Effector memory CD8-positive, alpha-beta T cell (primary cell): ENCODE measurements around the gene USH2A.
"Not testable (repeated sequence)": the region's sequence is repeated elsewhere in the genome, so short reads cannot be mapped to it uniquely, and the experiment has no call there.

Experiments used
- ATAC-seq: fragments of 150-1000 bp; cut with Tn5 transposase; replicated peaks from 2 replicates; pipeline ENCODE4 v1.10.0; 2021; ENCODE audit warnings: mild to moderate bottlenecking, moderate library complexity
- DNase-seq, 3 experiments: peaks; one replicate each; pipeline ENCODE4 v3.0.0; 2021
- H3K27ac Mint-ChIP-seq, 2 donors: one replicate each; pipeline ENCODE4 v1.8.0; 2022; ENCODE audit warnings: mild to moderate bottlenecking in 2 of 2, mixed read lengths in 2 of 2, moderate library complexity in 2 of 2
- H3K27me3 Mint-ChIP-seq, 2 donors: one replicate each; pipeline ENCODE4 v1.8.0; 2022; ENCODE audit warnings: mixed read lengths in 2 of 2
- H3K36me3 Mint-ChIP-seq: one replicate; pipeline ENCODE4 v1.8.0; 2022; ENCODE audit warnings: mild to moderate bottlenecking, moderate library complexity, mixed read lengths; ENCODE audit not compliant: insufficient read depth
- H3K4me1 Mint-ChIP-seq, 2 donors: one replicate each; pipeline ENCODE4 v1.8.0; 2022; ENCODE audit warnings: low read depth in 2 of 2, mixed read lengths in 2 of 2
- H3K4me3 Mint-ChIP-seq, 2 donors: one replicate each; pipeline ENCODE4 v1.8.0; 2022; ENCODE audit warnings: mild to moderate bottlenecking in 2 of 2, mixed read lengths in 2 of 2, moderate library complexity in 2 of 2
- H3K9me3 Mint-ChIP-seq, 2 donors: one replicate each; pipeline ENCODE4 v1.8.0; 2022; ENCODE audit warnings: mixed read lengths in 2 of 2

Gene USH2A

DNA sequence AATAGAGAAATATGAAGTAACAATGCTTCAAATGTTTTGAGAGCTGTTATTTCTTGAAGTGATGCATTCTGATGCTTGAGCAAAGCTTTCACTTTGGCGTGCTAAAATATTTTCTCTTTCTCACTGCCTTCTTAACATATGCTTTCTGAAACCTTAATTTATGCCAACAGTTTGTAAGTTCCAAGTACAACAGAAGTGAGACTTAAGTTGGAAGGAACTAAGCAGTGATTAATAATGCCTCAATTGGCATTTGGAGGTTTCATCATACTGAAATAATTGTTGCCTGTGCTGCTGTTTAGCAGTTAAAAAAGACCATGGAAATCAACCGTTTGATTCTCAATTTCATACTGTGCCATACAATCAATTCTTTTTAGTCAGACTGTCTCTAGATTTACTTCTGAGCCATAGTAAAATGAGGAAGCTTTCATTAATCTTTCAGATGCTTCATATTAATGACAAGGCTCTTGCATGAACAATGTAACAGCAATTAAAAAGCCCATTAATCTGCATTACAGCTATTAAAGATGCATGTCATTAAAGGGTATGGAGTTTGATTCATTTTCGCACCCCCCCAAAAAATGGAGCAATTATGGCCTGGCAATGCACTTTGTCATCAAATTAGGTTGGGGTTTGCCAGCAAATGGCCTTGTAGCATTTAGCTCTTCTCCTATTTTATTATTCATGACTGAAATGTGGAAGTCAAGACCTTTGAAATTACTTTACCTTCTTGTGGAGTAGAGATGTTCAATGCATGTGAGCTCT is 375.3 kb downstream of the USH2A start:
- DNase-seq (no peak), ATAC-seq (no peak)
- Mint-ChIP-seq H3K9me3 (peaks cover 11 to 24% of the 10 kb centered on the region in 2 donors), H3K27me3 (no peaks in the 10 kb centered on the region), H3K27ac (no peak overlapping the region), H3K4me3 (no peak overlapping the region), H3K36me3 (no peaks in the 10 kb centered on the region), H3K4me1 (no peaks in the 10 kb centered on the region)

GRCh38 chr1:216046336-216046735 is 376.9 kb downstream of the USH2A start:
- DNase-seq: no peak
- H3K4me3 Mint-ChIP-seq: no peak overlapping the region

GRCh38 chr1:216045400-216045799 is 377.8 kb downstream of the USH2A start:
- no peak for ATAC-seq
- H3K27ac Mint-ChIP-seq: no peak overlapping the region
- no peaks in the 10 kb centered on the region for H3K4me1 Mint-ChIP-seq
- no peaks in the 10 kb centered on the region for H3K27me3 Mint-ChIP-seq
- H3K9me3 Mint-ChIP-seq: peaks cover 8 to 24% of the 10 kb centered on the region in 2 donors
- no peaks in the 10 kb centered on the region for H3K36me3 Mint-ChIP-seq
- no peak for DNase-seq
- no peak overlapping the region for H3K4me3 Mint-ChIP-seq

More at GRCh38 chr1:216046336-216046735, 376.9 kb downstream of the USH2A start:
- Mint-ChIP-seq H3K36me3 (no peaks in the 10 kb centered on the region), H3K4me1 (no peaks in the 10 kb centered on the region), H3K27ac (no peak overlapping the region), H3K9me3 (peaks cover 11 to 24% of the 10 kb centered on the region in 2 donors), H3K27me3 (no peaks in the 10 kb centered on the region)
- ATAC-seq: no peak

- ATAC-seq: no peak
- Mint-ChIP-seq H3K4me3 (no peak overlapping the region), H3K4me1 (no peaks in the 10 kb centered on the region), H3K36me3 (no peaks in the 10 kb centered on the region), H3K27ac (no peak overlapping the region), H3K27me3 (no peaks in the 10 kb centered on the region), H3K9me3 (peaks cover 9 to 24% of the 10 kb centered on the region in 2 donors)
- DNase-seq: no peak
Observed at GRCh38 chr1:216044538-216044937, 378.7 kb downstream of the USH2A start.

- no peak for ATAC-seq
- H3K4me3 Mint-ChIP-seq: no peak overlapping the region
- peaks cover 10 to 32% of the 10 kb centered on the region in 2 donors for H3K9me3 Mint-ChIP-seq
- no peaks in the 10 kb centered on the region for H3K4me1 Mint-ChIP-seq
- H3K27ac Mint-ChIP-seq: no peak overlapping the region
- no peak for DNase-seq
- H3K36me3 Mint-ChIP-seq: no peaks in the 10 kb centered on the region
- H3K27me3 Mint-ChIP-seq: no peaks in the 10 kb centered on the region
Observed at GRCh38 chr1:216034506-216034905, 388.7 kb downstream of the USH2A start.

DNA sequence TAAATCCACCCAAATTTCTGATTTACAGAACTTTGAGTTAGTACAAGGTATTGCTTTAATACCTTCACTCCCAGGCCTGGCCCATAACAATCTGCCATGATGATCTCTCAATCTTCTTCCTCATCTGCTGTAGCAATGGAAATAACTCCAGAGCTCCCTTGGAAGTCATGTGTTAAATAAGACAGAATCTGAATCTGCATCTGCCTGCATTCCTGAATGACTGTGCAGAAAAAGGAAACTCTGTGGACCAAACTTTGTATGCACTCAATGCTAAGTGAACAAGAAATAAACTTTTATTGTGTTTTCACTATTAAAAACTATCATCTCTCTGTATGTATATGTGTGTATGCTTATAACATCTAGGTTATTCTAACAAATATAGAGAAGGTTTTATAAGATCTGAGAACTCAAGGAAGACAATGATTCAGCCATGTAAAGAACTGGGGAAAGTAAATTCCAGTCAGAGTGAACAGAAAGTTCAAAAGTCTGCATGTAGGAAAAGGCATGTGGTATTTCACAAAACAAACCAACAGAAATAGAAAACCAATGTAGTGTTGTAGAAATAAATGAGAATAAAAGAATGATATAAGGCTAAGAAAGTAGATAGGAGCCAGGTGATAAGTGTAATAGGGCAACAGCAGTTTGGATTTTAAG is 390.2 kb downstream of the USH2A start:
- no peaks in the 10 kb centered on the region for H3K27me3 Mint-ChIP-seq
- peaks cover 10 to 32% of the 10 kb centered on the region in 2 donors for H3K9me3 Mint-ChIP-seq
- H3K36me3 Mint-ChIP-seq: no peaks in the 10 kb centered on the region
- H3K4me3 Mint-ChIP-seq: no peak overlapping the region
- H3K4me1 Mint-ChIP-seq: no peaks in the 10 kb centered on the region
- ATAC-seq (no peak), DNase-seq (no peak)
- no peak overlapping the region for H3K27ac Mint-ChIP-seq

DNA sequence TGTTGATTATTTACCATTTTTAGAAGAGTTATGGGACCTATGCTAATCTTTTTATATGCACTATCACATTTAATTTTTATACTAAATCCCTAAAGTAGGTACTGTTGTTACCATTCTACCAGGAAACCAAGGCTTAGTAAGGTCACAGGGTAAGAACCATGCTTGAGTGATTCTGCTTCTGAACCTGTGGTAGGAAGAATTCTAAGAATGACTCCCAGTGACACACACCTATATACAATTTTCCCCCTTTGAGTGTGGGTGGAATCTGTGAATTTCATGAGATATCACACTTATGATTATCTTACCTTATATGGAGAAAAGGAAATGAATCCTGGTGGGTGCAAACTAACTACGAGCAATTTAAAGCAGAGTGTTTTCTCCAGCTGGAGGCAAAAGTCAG is 391.0 kb downstream of the USH2A start:
- no peak overlapping the region for H3K4me3 Mint-ChIP-seq
- peaks cover 10 to 32% of the 10 kb centered on the region in 2 donors for H3K9me3 Mint-ChIP-seq

GRCh38 chr1:216028631-216029030 is 394.6 kb downstream of the USH2A start:
- no peak overlapping the region for H3K4me3 Mint-ChIP-seq
- no peaks in the 10 kb centered on the region for H3K36me3 Mint-ChIP-seq
- H3K27ac Mint-ChIP-seq: no peak overlapping the region
- H3K4me1 Mint-ChIP-seq: no peaks in the 10 kb centered on the region
- no peaks in the 10 kb centered on the region for H3K27me3 Mint-ChIP-seq
- no peak for DNase-seq
- peaks cover 5 to 20% of the 10 kb centered on the region in 2 donors for H3K9me3 Mint-ChIP-seq
- no peak for ATAC-seq

More for the DNA sequence above, 391.0 kb downstream of the USH2A start:
- Mint-ChIP-seq H3K36me3 (no peaks in the 10 kb centered on the region), H3K4me1 (no peaks in the 10 kb centered on the region), H3K27ac (no peak overlapping the region), H3K27me3 (no peaks in the 10 kb centered on the region)
- ATAC-seq (no peak), DNase-seq (no peak)

GRCh38 chr1:216024546-216024945 is 398.7 kb downstream of the USH2A start:
- peaks cover 8 to 20% of the 10 kb centered on the region in 2 donors for H3K9me3 Mint-ChIP-seq
- no peaks in the 10 kb centered on the region for H3K36me3 Mint-ChIP-seq
- H3K27me3 Mint-ChIP-seq: no peaks in the 10 kb centered on the region
- no peaks in the 10 kb centered on the region for H3K4me1 Mint-ChIP-seq
- no peak overlapping the region for H3K4me3 Mint-ChIP-seq
- DNase-seq (no peak), ATAC-seq (no peak)
- H3K27ac Mint-ChIP-seq: no peak overlapping the region

DNA sequence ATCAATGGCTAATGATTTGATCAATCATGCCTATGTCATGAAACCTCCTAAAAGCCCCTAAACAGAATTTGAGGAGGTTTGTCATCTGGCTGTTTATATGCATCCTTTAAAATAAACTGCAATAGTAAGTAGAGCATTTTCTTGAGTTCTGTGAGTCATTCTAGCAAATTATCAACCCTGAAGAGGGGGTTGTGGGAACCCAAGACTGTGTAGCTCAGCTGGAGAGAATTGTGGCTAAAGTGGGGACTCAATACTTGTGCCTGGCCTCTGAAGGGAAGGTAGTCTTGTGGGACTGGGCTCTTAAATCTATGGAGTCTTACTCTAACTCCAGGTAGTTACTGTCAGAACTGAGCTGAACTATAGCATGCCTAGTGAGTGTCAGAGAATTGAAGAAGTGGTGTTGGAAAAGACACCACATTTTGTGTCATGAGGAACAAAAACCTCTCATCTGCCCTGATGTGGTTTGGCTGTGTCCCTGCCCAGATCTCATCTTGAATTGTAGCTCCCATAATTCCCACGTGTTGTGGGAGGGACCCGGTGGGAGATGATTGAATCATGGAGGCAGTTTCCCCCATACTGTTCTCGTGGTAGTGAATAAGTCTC is 402.4 kb downstream of the USH2A start:
- ATAC-seq (no peak), DNase-seq (no peak)
- no peaks in the 10 kb centered on the region for H3K36me3 Mint-ChIP-seq
- H3K27me3 Mint-ChIP-seq: no peaks in the 10 kb centered on the region
- peaks cover 9 to 28% of the 10 kb centered on the region in 2 donors for H3K9me3 Mint-ChIP-seq
- H3K4me1 Mint-ChIP-seq: no peaks in the 10 kb centered on the region
- H3K27ac Mint-ChIP-seq: no peak overlapping the region
- H3K4me3 Mint-ChIP-seq: no peak overlapping the region

- Mint-ChIP-seq H3K36me3 (peaks cover 1% of the 10 kb centered on the region), H3K4me3 (no peak overlapping the region), H3K9me3 (peaks cover 14 to 30% of the 10 kb centered on the region in 2 donors), H3K27ac (no peak overlapping the region), H3K27me3 (no peaks in the 10 kb centered on the region), H3K4me1 (no peaks in the 10 kb centered on the region)
- ATAC-seq (no peak), DNase-seq (no peak)
Observed at GRCh38 chr1:216015116-216015515, 408.1 kb downstream of the USH2A start.

DNA sequence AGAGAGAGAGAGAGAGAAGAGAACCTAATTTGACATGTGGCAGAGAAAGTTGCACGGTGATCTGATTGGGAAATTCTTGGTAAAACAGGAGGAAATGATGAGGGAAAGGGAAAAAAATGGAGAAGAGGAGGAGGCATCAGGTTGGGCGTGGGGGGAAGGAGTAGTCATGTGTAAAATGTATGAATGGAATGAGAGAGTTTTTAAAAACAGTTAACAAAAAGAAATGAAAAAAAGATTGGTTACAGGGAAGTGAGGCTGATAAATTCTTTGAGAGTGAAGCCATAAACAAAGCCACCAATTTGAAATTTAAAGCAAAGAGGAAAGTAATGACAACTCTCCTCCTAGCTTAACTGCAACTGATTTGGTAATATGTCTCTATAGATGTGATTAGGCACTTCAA is 409.2 kb downstream of the USH2A start:
- Mint-ChIP-seq H3K27ac (no peak overlapping the region), H3K4me3 (no peak overlapping the region), H3K36me3 (peaks cover 2% of the 10 kb centered on the region), H3K9me3 (peaks cover 20 to 39% of the 10 kb centered on the region in 2 donors), H3K4me1 (no peaks in the 10 kb centered on the region), H3K27me3 (no peaks in the 10 kb centered on the region)
- ATAC-seq: no peak
- no peak for DNase-seq

- H3K27ac Mint-ChIP-seq, H3K4me1 Mint-ChIP-seq, ATAC-seq, H3K27me3 Mint-ChIP-seq, H3K4me3 Mint-ChIP-seq, DNase-seq, H3K36me3 Mint-ChIP-seq: not testable (repeated sequence)
- H3K9me3 Mint-ChIP-seq: peaks cover 24 to 38% of the 10 kb centered on the region in 2 donors
Observed at GRCh38 chr1:216009456-216009855, 413.8 kb downstream of the USH2A start.

DNA sequence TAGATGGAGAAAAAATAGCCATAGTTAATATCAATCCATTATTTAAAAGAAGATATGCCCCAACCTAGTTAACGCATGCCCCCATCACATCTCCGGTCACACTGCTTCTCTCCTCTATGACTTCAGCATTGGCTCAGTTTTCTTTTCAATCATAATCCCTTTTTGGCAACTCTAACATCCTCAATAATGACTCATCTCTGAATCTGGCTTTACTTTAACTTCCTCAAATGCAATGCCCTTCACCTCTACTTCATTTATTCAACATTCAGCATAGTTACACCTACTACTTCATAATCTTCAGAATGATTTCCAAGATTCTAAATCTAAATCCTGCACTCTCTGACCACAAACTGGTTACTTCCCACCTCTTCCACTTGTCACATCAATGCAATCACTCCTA is 417.3 kb downstream of the USH2A start:
- no peak overlapping the region for H3K27ac Mint-ChIP-seq
- no peaks in the 10 kb centered on the region for H3K4me1 Mint-ChIP-seq
- no peaks in the 10 kb centered on the region for H3K27me3 Mint-ChIP-seq
- peaks cover 2% of the 10 kb centered on the region for H3K36me3 Mint-ChIP-seq
- no peak overlapping the region for H3K4me3 Mint-ChIP-seq
- DNase-seq (no peak), ATAC-seq (no peak)
- peaks cover 14 to 19% of the 10 kb centered on the region in 2 donors for H3K9me3 Mint-ChIP-seq
